Liver (tissue), 9 donors: Measurements from ENCODE around the gene NAA11. TPM values are rescaled to one million over a fixed set of nuclear protein-coding genes. Genes with fewer than 3 reads are reported as not detected.
"Not testable (repeated sequence)": the region's sequence is repeated elsewhere in the genome, so short reads cannot be mapped to it uniquely, and the experiment has no call there.

Experiments used
- DNase-seq: peaks from one replicate; pipeline ENCODE4 v3.0.0-alpha.2; 2017; ENCODE audit warnings: low spot score
- H3K27ac ChIP-seq, 2 donors: one replicate each; pipeline ENCODE4 v1.7.0; 2013; ENCODE audit warnings: inconsistent platforms in 2 of 2, low read length in 2 of 2, control low read depth in 1 of 2, low read depth in 1 of 2, mild to moderate bottlenecking in 1 of 2
- H3K27me3 ChIP-seq, 4 donors: one replicate each; pipeline versions ENCODE4 v1.6.1 to v1.7.0; 2013; ENCODE audit warnings: low read length in 3 of 4, inconsistent platforms in 1 of 4, mild to moderate bottlenecking in 1 of 4, moderate library complexity in 1 of 4; ENCODE audit not compliant: control insufficient read depth in 4 of 4, insufficient read depth in 4 of 4
- H3K36me3 ChIP-seq, 4 donors: one replicate each; pipeline versions ENCODE4 v1.6.1 to v1.7.0; 2013; ENCODE audit warnings: low read length in 3 of 4, mild to moderate bottlenecking in 3 of 4, low read depth in 1 of 4, moderate library complexity in 1 of 4; ENCODE audit not compliant: control insufficient read depth in 4 of 4, insufficient read depth in 3 of 4
- H3K4me1 ChIP-seq, 4 donors: one replicate each; pipeline versions ENCODE4 v1.6.1 to v1.7.0; 2013; ENCODE audit warnings: low read length in 3 of 4, mild to moderate bottlenecking in 3 of 4, moderate library complexity in 1 of 4; ENCODE audit not compliant: control insufficient read depth in 4 of 4, insufficient read depth in 4 of 4
- H3K4me3 ChIP-seq, 3 donors: one replicate each; pipeline versions ENCODE4 v1.6.1 to v1.7.0; 2013; ENCODE audit warnings: low read length in 3 of 3, control low read depth in 1 of 3, low read depth in 1 of 3, mild to moderate bottlenecking in 1 of 3
- H3K9ac ChIP-seq, 2 donors: one replicate each; pipeline ENCODE4 v1.7.0; 2013; ENCODE audit warnings: low read length in 2 of 2, mild to moderate bottlenecking in 2 of 2, moderate library complexity in 2 of 2, control low read depth in 1 of 2, low read depth in 1 of 2
- H3K9me3 ChIP-seq, 4 donors: one replicate each; pipeline versions ENCODE4 v1.6.1 to v1.7.0; 2013; ENCODE audit warnings: low read length in 3 of 4; ENCODE audit not compliant: control insufficient read depth in 4 of 4
- EGR1 ChIP-seq, 2 donors: IDR thresholded peaks; 2 replicates each; pipeline ENCODE4 v1.6.1; 2016 to 2018; ENCODE audit warnings: antibody characterized with exemption in 2 of 2, low read depth in 2 of 2
- FOXA1 ChIP-seq: IDR thresholded peaks from 2 replicates; pipeline ENCODE4 v1.6.1; 2016; ENCODE audit warnings: antibody characterized with exemption
- FOXA2 ChIP-seq: IDR thresholded peaks from 2 replicates; pipeline ENCODE4 v1.6.1; 2016; ENCODE audit warnings: antibody characterized with exemption
- GABPA ChIP-seq, 2 donors: IDR thresholded peaks in 1 of 2; conservative IDR thresholded peaks in 1 of 2; 2 replicates each; pipeline ENCODE4 v1.6.1; 2016; ENCODE audit warnings: antibody characterized with exemption in 2 of 2, mild to moderate bottlenecking in 1 of 2, moderate library complexity in 1 of 2
- HNF4A ChIP-seq, 2 donors: conservative IDR thresholded peaks; 2 replicates each; pipeline ENCODE4 v1.6.1; 2016; ENCODE audit warnings: antibody characterized with exemption in 2 of 2, mild to moderate bottlenecking in 2 of 2
- HNF4G ChIP-seq: IDR thresholded peaks from 2 replicates; pipeline ENCODE4 v1.6.1; 2016; ENCODE audit warnings: antibody characterized with exemption
- JUND ChIP-seq, 2 donors: IDR thresholded peaks; 2 replicates each; pipeline ENCODE4 v1.6.1; 2016; ENCODE audit warnings: antibody characterized with exemption in 2 of 2
- NR2F2 ChIP-seq: IDR thresholded peaks from 2 replicates; pipeline ENCODE4 v1.6.1; 2016; ENCODE audit warnings: antibody characterized with exemption
- RAD21 ChIP-seq, 2 donors: IDR thresholded peaks; 2 replicates each; pipeline ENCODE4 v1.6.1; 2016; ENCODE audit warnings: antibody characterized with exemption in 2 of 2, mild to moderate bottlenecking in 2 of 2
- RXRA ChIP-seq, 2 donors: IDR thresholded peaks; 2 replicates each; pipeline ENCODE4 v1.6.1; 2017 to 2018; ENCODE audit warnings: antibody characterized with exemption in 2 of 2, mild to moderate bottlenecking in 1 of 2
- SP1 ChIP-seq: IDR thresholded peaks from 2 replicates; pipeline ENCODE4 v1.6.1; 2018; ENCODE audit warnings: antibody characterized with exemption, mild to moderate bottlenecking
- TAF1 ChIP-seq: conservative IDR thresholded peaks from 2 replicates; pipeline ENCODE4 v1.6.1; 2016; ENCODE audit warnings: antibody characterized with exemption, mild to moderate bottlenecking
- YY1 ChIP-seq: IDR thresholded peaks from 2 replicates; pipeline ENCODE4 v1.6.1; 2016; ENCODE audit warnings: antibody characterized with exemption, mild to moderate bottlenecking
- WGBS: extraction: QIAGEN DNeasy Blood & Tissue Kit; methylation state at CpG from one replicate; pipeline ENCODE4 v1.1.7; 2013; 5-methylcytosine and 5-hydroxymethylcytosine counted together
- polyA plus RNA-seq, 2 donors: library from polyadenylated mRNA; stranded (reverse) in 1 of 2; unstranded in 1 of 2; fragments of 200-250 nt in 1 of 2; fragments of >200 nt in 1 of 2; fragmentation: Nextera tagmentation in 1 of 2; extraction: Ambion mirVana in 1 of 2; gene quantifications; one replicate each; pipeline versions ENCODE4 v1.2.1 to v1.2.3, GENCODE V29; 2013 to 2015
- total RNA-seq, 2 donors: library from RNA; depleted of rRNA; stranded (reverse); fragments of >200 nt; gene quantifications; one replicate each; pipeline ENCODE4 v1.2.3, GENCODE V29; 2014
- TF ChIP-seq, protein P1 (sequence below): IDR thresholded peaks from 2 replicates; pipeline ENCODE4 v1.6.1; 2016; ENCODE audit warnings: antibody characterized with exemption
- TF ChIP-seq, protein P2 (sequence below): IDR thresholded peaks from 2 replicates; pipeline ENCODE4 v1.6.1; 2016; ENCODE audit warnings: antibody characterized with exemption
- TF ChIP-seq, protein P3 (sequence below): IDR thresholded peaks from 2 replicates; pipeline ENCODE4 v1.6.1; 2016; ENCODE audit warnings: antibody characterized with exemption, mild to moderate bottlenecking
- TF ChIP-seq, protein P4 (sequence below): IDR thresholded peaks from 2 replicates; pipeline ENCODE4 v1.6.1; 2016; ENCODE audit warnings: antibody characterized with exemption
- donor health status: healthy.
- donor health status: healthy.
- donor health status: healthy.
- donor health status: healthy.
- donor health status: healthy.

The NAA11 gene
- total and polyA plus RNA-seq, 4 donors = not detected

DNA sequence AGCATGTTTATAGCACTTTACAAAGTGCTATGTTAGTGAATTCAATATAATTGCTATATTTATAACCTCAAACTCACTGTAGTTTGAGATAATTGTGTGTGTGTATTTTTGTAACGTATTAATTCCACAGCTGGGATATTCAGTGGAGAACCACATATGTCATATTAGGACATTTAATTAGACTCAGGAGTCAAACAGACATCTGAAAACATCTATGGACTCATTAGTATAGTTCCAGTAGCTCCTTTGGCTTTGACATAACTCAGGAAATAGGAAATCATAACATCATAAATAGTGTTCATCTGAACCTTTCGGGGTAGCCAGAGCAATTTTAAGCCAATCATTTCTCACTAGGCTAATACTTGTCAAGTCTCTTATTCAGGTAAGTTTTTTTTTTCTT is 38.8 kb downstream of the NAA11 start:
- TF ChIP-seq RAD21 (IDR thresholded peaks at IDR 0.05) (no peak), YY1 (no peak), FOXA2 (no peak), TAF1 (no peak), EGR1 (IDR thresholded peaks at IDR 0.05; ENCODE audit: low read depth in 2 of 2) (no peak), SP1 (no peak)
- TF ChIP-seq, protein P1, sequence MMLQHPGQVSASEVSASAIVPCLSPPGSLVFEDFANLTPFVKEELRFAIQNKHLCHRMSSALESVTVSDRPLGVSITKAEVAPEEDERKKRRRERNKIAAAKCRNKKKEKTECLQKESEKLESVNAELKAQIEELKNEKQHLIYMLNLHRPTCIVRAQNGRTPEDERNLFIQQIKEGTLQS = no peak
- TF ChIP-seq, protein P2, sequence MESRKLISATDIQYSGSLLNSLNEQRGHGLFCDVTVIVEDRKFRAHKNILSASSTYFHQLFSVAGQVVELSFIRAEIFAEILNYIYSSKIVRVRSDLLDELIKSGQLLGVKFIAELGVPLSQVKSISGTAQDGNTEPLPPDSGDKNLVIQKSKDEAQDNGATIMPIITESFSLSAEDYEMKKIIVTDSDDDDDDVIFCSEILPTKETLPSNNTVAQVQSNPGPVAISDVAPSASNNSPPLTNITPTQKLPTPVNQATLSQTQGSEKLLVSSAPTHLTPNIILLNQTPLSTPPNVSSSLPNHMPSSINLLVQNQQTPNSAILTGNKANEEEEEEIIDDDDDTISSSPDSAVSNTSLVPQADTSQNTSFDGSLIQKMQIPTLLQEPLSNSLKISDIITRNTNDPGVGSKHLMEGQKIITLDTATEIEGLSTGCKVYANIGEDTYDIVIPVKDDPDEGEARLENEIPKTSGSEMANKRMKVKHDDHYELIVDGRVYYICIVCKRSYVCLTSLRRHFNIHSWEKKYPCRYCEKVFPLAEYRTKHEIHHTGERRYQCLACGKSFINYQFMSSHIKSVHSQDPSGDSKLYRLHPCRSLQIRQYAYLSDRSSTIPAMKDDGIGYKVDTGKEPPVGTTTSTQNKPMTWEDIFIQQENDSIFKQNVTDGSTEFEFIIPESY = no peak
- Histone ChIP-seq H3K4me3 (no peak overlapping the region), H3K36me3 (no peaks in the 10 kb centered on the region), H3K4me1 (no peaks in the 10 kb centered on the region), H3K9me3 (no peaks in the 10 kb centered on the region), H3K27me3 (no peaks in the 10 kb centered on the region), H3K9ac (no peak overlapping the region), H3K27ac (no peak overlapping the region)
- WGBS = 70% methylated on average over 2 of the region's 2 CpGs
- DNase-seq = no peak

DNA sequence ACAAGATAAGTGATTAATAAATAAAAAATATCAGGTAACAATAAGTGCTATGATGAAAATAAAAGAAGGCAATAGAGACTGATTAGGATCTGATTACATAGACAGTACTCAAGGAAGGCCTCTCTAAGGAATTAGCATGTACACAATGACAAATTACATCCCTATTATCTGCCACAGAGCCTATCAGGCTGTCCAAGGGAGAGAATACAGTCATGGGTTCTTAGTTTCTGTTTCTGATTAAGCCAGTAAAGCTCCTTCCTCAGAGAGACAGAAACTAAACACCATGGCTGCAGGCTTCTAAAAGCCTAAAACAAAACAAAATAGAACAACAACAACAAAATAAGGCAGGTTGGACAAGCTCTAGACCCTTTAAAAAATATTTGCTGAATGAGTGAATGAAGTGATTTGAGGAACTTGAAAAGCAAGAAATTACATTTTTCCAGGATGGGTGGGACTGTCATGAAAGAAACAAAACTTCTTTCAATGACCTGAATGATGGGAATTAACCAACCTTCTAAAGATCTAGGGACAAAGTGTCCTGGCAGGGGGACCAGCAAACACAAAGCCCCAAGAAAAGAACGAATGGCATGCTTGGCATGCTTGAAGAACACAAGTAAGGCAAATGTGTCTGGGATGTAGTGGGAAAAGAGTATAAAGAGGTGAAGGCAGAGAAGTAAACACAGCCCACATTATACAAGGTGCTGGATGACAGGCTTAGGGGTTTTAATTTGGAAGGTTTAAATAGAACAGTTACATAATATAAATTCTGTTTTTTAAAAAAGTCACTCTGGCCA is 44.1 kb downstream of the NAA11 start:
- TF ChIP-seq TAF1 (no peak), NR2F2 (no peak), GABPA (IDR thresholded peaks at IDR 0.05 in 1 of 2, conservative IDR thresholded peaks at IDR 0.05 in 1 of 2) (no peak), HNF4A (conservative IDR thresholded peaks at IDR 0.05) (no peak), HNF4G (no peak), FOXA2 (no peak), RXRA (IDR thresholded peaks at IDR 0.05) (no peak), SP1 (no peak), JUND (IDR thresholded peaks at IDR 0.05) (no peak), EGR1 (IDR thresholded peaks at IDR 0.05; ENCODE audit: low read depth in 2 of 2) (no peak), FOXA1 (no peak), RAD21 (IDR thresholded peaks at IDR 0.05) (no peak)
- TF ChIP-seq, protein P3, sequence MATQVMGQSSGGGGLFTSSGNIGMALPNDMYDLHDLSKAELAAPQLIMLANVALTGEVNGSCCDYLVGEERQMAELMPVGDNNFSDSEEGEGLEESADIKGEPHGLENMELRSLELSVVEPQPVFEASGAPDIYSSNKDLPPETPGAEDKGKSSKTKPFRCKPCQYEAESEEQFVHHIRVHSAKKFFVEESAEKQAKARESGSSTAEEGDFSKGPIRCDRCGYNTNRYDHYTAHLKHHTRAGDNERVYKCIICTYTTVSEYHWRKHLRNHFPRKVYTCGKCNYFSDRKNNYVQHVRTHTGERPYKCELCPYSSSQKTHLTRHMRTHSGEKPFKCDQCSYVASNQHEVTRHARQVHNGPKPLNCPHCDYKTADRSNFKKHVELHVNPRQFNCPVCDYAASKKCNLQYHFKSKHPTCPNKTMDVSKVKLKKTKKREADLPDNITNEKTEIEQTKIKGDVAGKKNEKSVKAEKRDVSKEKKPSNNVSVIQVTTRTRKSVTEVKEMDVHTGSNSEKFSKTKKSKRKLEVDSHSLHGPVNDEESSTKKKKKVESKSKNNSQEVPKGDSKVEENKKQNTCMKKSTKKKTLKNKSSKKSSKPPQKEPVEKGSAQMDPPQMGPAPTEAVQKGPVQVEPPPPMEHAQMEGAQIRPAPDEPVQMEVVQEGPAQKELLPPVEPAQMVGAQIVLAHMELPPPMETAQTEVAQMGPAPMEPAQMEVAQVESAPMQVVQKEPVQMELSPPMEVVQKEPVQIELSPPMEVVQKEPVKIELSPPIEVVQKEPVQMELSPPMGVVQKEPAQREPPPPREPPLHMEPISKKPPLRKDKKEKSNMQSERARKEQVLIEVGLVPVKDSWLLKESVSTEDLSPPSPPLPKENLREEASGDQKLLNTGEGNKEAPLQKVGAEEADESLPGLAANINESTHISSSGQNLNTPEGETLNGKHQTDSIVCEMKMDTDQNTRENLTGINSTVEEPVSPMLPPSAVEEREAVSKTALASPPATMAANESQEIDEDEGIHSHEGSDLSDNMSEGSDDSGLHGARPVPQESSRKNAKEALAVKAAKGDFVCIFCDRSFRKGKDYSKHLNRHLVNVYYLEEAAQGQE = no peak
- TF ChIP-seq, protein P1 = no peak
- TF ChIP-seq, protein P2 = no peak
- TF ChIP-seq, protein P4, sequence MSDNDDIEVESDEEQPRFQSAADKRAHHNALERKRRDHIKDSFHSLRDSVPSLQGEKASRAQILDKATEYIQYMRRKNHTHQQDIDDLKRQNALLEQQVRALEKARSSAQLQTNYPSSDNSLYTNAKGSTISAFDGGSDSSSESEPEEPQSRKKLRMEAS = no peak
- Histone ChIP-seq H3K9ac (no peak overlapping the region), H3K4me3 (no peak overlapping the region), H3K4me1 (no peaks in the 10 kb centered on the region), H3K9me3 (no peaks in the 10 kb centered on the region), H3K36me3 (no peaks in the 10 kb centered on the region), H3K27me3 (no peaks in the 10 kb centered on the region), H3K27ac (no peak overlapping the region)
- no peak for DNase-seq
- WGBS = 32% methylated on average over 1 of the region's 1 CpG

DNA sequence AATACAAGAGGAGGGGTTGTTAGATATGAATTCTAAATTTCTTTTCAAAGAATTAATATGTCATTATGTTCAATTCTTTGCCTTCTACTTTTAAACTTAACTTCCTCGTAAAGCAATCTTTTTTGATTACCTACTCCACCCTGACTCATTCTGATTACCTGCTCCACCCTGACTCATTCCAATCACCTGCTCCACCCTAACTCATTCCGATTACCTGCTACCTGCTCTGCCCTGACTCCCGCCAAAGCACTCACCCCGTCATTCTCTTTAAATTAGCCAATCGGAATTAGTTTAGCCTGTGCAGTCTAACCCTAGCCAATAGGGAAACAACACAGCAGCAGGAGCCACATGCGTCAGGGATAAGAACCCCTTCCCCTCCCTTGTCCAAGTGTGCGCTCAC is 48.4 kb downstream of the NAA11 start:
- not testable (repeated sequence) for H3K9me3 ChIP-seq, H3K4me1 ChIP-seq, H3K4me3 ChIP-seq, DNase-seq, H3K27me3 ChIP-seq, H3K9ac ChIP-seq, H3K36me3 ChIP-seq, H3K27ac ChIP-seq
- WGBS = 80% methylated on average over 7 of the region's 7 CpGs
